GF-D8 (cell line): Measurements from ENCODE around the gene USP2.

Experiments
- DNase-seq: peaks from one replicate; lab custom pipeline; 2025; lab: John Stamatoyannopoulos, UW

Gene USP2

GRCh38 chr11:119322921-119323531, 58.5 kb downstream of the USP2 start:
- no peak for DNase-seq

- DNase-seq: no peak
Measured at GRCh38 chr11:119322360-119322739, 59.1 kb downstream of the USP2 start.

- DNase-seq: peak; percentile 44
Measured at GRCh38 chr11:119320776-119321524, 60.5 kb downstream of the USP2 start.

GRCh38 chr11:119320240-119320775, 61.2 kb downstream of the USP2 start:
- no peak for DNase-seq

GRCh38 chr11:119319700-119320239, 61.7 kb downstream of the USP2 start:
- DNase-seq: no peak

- DNase-seq: no peak
Measured at GRCh38 chr11:119319136-119319699, 62.3 kb downstream of the USP2 start.

- peak; percentile 62 for DNase-seq
Measured at GRCh38 chr11:119318240-119319135, 63.0 kb downstream of the USP2 start.

GRCh38 chr11:119317592-119318239, 63.8 kb downstream of the USP2 start:
- DNase-seq: peak; percentile 44

GRCh38 chr11:119316729-119317591, 64.5 kb downstream of the USP2 start, which contains the start of gene MCAM:
Gene MCAM, minus strand, starts transcription at chr11:119317130. Its CDS starts 29 bp downstream, at chr11:119317101.
- DNase-seq: no peak

- DNase-seq: no peak
Measured at GRCh38 chr11:119316016-119316728, 65.3 kb downstream of the USP2 start.

- DNase-seq: no peak
Measured at GRCh38 chr11:119315131-119316015, 66.1 kb downstream of the USP2 start.

- DNase-seq: no peak
Measured at GRCh38 chr11:119314726-119315125, 66.8 kb downstream of the USP2 start.

- DNase-seq: no peak
Measured at GRCh38 chr11:119310682-119311052, 70.8 kb downstream of the USP2 start.

- no peak for DNase-seq
Measured at GRCh38 chr11:119309953-119310681, 71.4 kb downstream of the USP2 start.

- no peak for DNase-seq
Measured at GRCh38 chr11:119309411-119309810, 72.1 kb downstream of the USP2 start.

GRCh38 chr11:119307974-119308373, 73.5 kb downstream of the USP2 start:
- DNase-seq: no peak

- no peak for DNase-seq
Measured at GRCh38 chr11:119307219-119307618, 74.3 kb downstream of the USP2 start.

GRCh38 chr11:119306373-119306890, 75.1 kb downstream of the USP2 start:
- peak; percentile 22 for DNase-seq
